Measurements from ENCODE around the gene LRCH1.

- TF ChIP-seq ATF3 (IDR thresholded peaks at IDR 0.05) (no peak), CTCF (IDR thresholded peaks at IDR 0.05; ENCODE audit: low read depth, low read length, missing input control) (no peak), SP1 (IDR thresholded peaks at IDR 0.05) (no peak), MAX (IDR thresholded peaks at IDR 0.05) (peak; percentile 88), YY1 (IDR thresholded peaks at IDR 0.05) (peak; percentile 99), TAF1 (conservative IDR thresholded peaks at IDR 0.05) (peak; percentile 92), JUND (IDR thresholded peaks at IDR 0.05) (peak in 1 of 2 donors; percentile 9), RAD21 (IDR thresholded peaks at IDR 0.05) (no peak), EGR1 (IDR thresholded peaks at IDR 0.05; ENCODE audit: low read depth in 2 of 2) (peak; percentile 31 to 32), FOXA1 (IDR thresholded peaks at IDR 0.05) (no peak)
- TF ChIP-seq, protein P1, sequence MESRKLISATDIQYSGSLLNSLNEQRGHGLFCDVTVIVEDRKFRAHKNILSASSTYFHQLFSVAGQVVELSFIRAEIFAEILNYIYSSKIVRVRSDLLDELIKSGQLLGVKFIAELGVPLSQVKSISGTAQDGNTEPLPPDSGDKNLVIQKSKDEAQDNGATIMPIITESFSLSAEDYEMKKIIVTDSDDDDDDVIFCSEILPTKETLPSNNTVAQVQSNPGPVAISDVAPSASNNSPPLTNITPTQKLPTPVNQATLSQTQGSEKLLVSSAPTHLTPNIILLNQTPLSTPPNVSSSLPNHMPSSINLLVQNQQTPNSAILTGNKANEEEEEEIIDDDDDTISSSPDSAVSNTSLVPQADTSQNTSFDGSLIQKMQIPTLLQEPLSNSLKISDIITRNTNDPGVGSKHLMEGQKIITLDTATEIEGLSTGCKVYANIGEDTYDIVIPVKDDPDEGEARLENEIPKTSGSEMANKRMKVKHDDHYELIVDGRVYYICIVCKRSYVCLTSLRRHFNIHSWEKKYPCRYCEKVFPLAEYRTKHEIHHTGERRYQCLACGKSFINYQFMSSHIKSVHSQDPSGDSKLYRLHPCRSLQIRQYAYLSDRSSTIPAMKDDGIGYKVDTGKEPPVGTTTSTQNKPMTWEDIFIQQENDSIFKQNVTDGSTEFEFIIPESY (IDR thresholded peaks at IDR 0.05), result peak; percentile 94
- TF ChIP-seq, protein P2, sequence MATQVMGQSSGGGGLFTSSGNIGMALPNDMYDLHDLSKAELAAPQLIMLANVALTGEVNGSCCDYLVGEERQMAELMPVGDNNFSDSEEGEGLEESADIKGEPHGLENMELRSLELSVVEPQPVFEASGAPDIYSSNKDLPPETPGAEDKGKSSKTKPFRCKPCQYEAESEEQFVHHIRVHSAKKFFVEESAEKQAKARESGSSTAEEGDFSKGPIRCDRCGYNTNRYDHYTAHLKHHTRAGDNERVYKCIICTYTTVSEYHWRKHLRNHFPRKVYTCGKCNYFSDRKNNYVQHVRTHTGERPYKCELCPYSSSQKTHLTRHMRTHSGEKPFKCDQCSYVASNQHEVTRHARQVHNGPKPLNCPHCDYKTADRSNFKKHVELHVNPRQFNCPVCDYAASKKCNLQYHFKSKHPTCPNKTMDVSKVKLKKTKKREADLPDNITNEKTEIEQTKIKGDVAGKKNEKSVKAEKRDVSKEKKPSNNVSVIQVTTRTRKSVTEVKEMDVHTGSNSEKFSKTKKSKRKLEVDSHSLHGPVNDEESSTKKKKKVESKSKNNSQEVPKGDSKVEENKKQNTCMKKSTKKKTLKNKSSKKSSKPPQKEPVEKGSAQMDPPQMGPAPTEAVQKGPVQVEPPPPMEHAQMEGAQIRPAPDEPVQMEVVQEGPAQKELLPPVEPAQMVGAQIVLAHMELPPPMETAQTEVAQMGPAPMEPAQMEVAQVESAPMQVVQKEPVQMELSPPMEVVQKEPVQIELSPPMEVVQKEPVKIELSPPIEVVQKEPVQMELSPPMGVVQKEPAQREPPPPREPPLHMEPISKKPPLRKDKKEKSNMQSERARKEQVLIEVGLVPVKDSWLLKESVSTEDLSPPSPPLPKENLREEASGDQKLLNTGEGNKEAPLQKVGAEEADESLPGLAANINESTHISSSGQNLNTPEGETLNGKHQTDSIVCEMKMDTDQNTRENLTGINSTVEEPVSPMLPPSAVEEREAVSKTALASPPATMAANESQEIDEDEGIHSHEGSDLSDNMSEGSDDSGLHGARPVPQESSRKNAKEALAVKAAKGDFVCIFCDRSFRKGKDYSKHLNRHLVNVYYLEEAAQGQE (IDR thresholded peaks at IDR 0.05), result peak; percentile 44
These were observed 243.8 kb downstream of the LRCH1 start, which contains the start of gene ESD for GRCh38 chr13:46796515-46797474.
